ENCODE data around the gene VPREB3. TPM values are rescaled to one million over a fixed set of nuclear protein-coding genes. Genes with fewer than 3 reads are reported as not detected.

The VPREB3 gene
- total and polyA plus RNA-seq, 2 of the 8 experiments (the other 6 are each of a cell fraction or from before 2014, with no cell fraction given): 0.52 to 4.6 TPM

DNA sequence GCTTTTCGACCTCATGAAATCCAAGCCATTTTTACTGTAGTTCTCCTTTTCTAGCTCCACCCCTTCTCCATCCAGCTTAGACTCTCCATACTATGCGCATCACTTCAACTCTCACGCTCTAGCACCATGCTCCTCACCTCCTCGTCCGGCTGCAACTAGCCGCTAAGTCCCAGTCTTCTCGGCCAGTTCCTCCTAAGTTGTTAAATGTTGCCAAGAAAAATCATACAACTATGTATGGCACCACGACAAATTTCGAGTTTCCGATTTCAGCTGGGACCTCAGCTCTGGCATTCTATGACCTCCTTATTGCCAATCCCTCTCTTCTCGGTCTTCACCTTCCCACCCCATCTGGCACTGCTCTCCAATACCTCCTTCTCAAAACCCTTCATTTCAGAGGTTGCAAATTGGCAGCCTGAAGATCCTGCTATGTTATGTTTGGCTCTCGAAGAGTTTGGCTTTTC is 4.4 kb downstream of the VPREB3 start:
- FAIRE-seq (no peak), DNase-seq (ENCODE audit: low read depth in 1 of 2, low spot score in 2 of 2) (no peak)
- Histone ChIP-seq H3K56ac (replicated peaks; ENCODE audit: insufficient read length, low read depth, low read length) (peak overlapping the region; percentile 34), H3K4me2 (ENCODE audit: insufficient read depth in 1 of 2, low read depth in 2 of 2, low read length in 2 of 2) (peak overlapping the region in 1 of 2 experiments; percentile 74; a peak in 2 of 4 replicates), H2BK12ac (ENCODE audit: low read depth, low read length) (no peak overlapping the region; the same call in 1 of the 2 replicates), H3K4ac (replicated peaks; ENCODE audit: insufficient read length, low read depth, low read length) (no peak overlapping the region), H2BK15ac (ENCODE audit: low read length) (no peak overlapping the region), H2BK120ac (replicated peaks; ENCODE audit: low read depth, low read length) (no peak overlapping the region), H3K18ac (ENCODE audit: extremely low read depth, low read length) (no peak overlapping the region), H2BK20ac (ENCODE audit: low read length) (no peak overlapping the region), H3K27me3 (replicated peaks in 1 of 4; ENCODE audit: control insufficient read depth in 3 of 4, extremely low read depth in 1 of 4, insufficient read depth in 3 of 4, low read length in 3 of 4) (no peaks in the 10 kb centered on the region), H3K9me3 (ENCODE audit: insufficient read depth in 2 of 2, low read depth in 1 of 2, low read length in 1 of 2) (no peaks in the 10 kb centered on the region), H2AFZ (ENCODE audit: low read length) (no peak overlapping the region), H3K23ac (ENCODE audit: insufficient read length) (no peak overlapping the region), H3K4me3 (ENCODE audit: extremely low read depth in 1 of 4, insufficient read depth in 2 of 4, low read depth in 3 of 4, low read length in 4 of 4) (peak overlapping the region in 2 of 4 experiments; percentile 59 to 75; a peak in 3 of 8 replicates), H4K5ac (ENCODE audit: insufficient read length, low read depth, low read length) (no peak overlapping the region), H4K8ac (ENCODE audit: extremely low read depth, insufficient read depth, low read length) (no peak overlapping the region), H4K20me1 (replicated peaks in 1 of 2; ENCODE audit: control insufficient read depth in 1 of 2, insufficient read depth in 2 of 2, low read length in 2 of 2) (no peaks in the 10 kb centered on the region), H2AK5ac (ENCODE audit: low read depth, low read length) (no peak overlapping the region), H3K79me1 (ENCODE audit: low read depth, low read length) (no peaks in the 10 kb centered on the region), H3K27ac (ENCODE audit: low read depth, low read length) (no peak overlapping the region), H3K79me2 (ENCODE audit: control insufficient read depth in 1 of 2, insufficient read depth in 2 of 2, low read length in 2 of 2) (no peaks in the 10 kb centered on the region), H3K36me3 (ENCODE audit: control insufficient read depth in 2 of 4, insufficient read depth in 4 of 4, low read length in 3 of 4) (peaks cover 0 to under 1% (median 0%) of the 10 kb centered on the region in 4 experiments; a peak in 2 of 8 replicates), H3K9ac (replicated peaks in 1 of 4; ENCODE audit: extremely low read depth in 1 of 4, low read depth in 3 of 4, low read length in 3 of 4) (0 out of 7 replicates have a peak overlapping the region, but pooled peaks of 1 of the 4 experiments have one; percentile 19), H3K4me1 (replicated peaks in 1 of 4; ENCODE audit: control insufficient read depth in 3 of 4, insufficient read depth in 4 of 4, low read length in 3 of 4) (peaks cover 0 to 6% (median 2%) of the 10 kb centered on the region in 4 experiments; a peak in 3 of 7 replicates), H3K23me2 (ENCODE audit: low read depth, low read length) (peaks cover 11% of the 10 kb centered on the region; the same call in 1 of the 2 replicates), H3K14ac (ENCODE audit: insufficient read length) (no peak overlapping the region), H4K91ac (replicated peaks; ENCODE audit: insufficient read length, low read length) (no peak overlapping the region), H2BK5ac (ENCODE audit: low read depth, low read length) (no peak overlapping the region)
- 90% methylated on average over 12 of the region's 12 CpGs; no CpG with 5 or more reads in 1 of the 2 experiments for WGBS, 2 experiments (ENCODE audit: extremely low coverage in 1 of 2, insufficient coverage in 1 of 2, insufficient read length in 1 of 2, insufficient replicate concordance in 2 of 2, low coverage in 1 of 2, low lambda C conversion rate in 2 of 2, missing lambda C conversion rate in 1 of 2)
- ChIA-PET CTCF (ENCODE audit: partially characterized antibody) (interaction anchor here (1.3 to 1.7 kb wide), 2 partner anchors 17 to 19 kb away, joined by 4 to 5 read pairs; partner anchors contain the start of gene CHCHD10), POLR2A (ENCODE audit: partially characterized antibody) (interaction anchor here (0.8 to 1.6 kb wide), 5 partner anchors 9 to 33 kb away, joined by 3 to 4 read pairs (median 3); no protein-coding TSS in a partner anchor)
- TF ChIP-seq ASH2L (IDR thresholded peaks at IDR 0.05; ENCODE audit: low read length): no peak
